ENCODE results near the gene ZNF174.

Gene ZNF174

GRCh38 chr16:3443108-3444031, 42.4 kb downstream of the ZNF174 start, which contains the start of the genes NAA60 and ZNF597:
TSS of gene NAA60 (plus strand) at chr16:3443680. CDS start at chr16:3476228, 32,548 bp downstream.
TSS of gene ZNF597 (minus strand) at chr16:3443504. CDS start at chr16:3443153, 351 bp downstream.
- peak in 48 of 51 donors; percentile 6 to 88 (median 73) for DNase-seq

- DNase-seq: peak in 1 of 51 donors; percentile 34
These were observed 43.0 kb downstream of the ZNF174 start for GRCh38 chr16:3444032-3444388.

- DNase-seq: no peak
These were observed 53.1 kb downstream of the ZNF174 start for GRCh38 chr16:3454093-3454492.

DNA sequence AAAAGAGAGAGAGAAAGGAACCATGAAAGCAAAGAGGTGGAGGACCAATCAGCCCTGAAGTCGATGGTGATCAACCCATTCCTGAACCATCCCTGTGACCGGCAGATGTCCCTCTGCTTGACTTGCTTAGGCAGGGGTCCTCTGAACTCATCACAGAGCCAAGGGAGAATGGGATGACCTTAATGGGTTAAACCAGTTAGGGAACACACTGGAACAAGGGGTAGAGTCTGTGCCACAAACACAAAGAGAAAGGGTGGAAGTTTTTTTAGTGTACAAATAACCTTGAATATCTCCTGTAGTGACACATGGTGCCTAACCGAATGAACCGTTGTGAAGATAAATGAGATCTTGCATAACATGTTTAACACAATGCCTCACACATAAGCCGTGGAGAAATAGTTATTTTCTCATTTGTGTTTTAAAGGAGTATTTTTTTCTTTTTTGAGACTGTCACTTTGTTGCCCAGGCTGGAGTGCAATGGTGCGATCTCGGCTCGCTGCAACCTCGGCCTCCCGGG, 53.7 kb downstream of the ZNF174 start:
- no peak for DNase-seq

GRCh38 chr16:3457434-3458252, 56.6 kb downstream of the ZNF174 start:
- DNase-seq: peak; percentile 56 to 98 (median 89)

DNA sequence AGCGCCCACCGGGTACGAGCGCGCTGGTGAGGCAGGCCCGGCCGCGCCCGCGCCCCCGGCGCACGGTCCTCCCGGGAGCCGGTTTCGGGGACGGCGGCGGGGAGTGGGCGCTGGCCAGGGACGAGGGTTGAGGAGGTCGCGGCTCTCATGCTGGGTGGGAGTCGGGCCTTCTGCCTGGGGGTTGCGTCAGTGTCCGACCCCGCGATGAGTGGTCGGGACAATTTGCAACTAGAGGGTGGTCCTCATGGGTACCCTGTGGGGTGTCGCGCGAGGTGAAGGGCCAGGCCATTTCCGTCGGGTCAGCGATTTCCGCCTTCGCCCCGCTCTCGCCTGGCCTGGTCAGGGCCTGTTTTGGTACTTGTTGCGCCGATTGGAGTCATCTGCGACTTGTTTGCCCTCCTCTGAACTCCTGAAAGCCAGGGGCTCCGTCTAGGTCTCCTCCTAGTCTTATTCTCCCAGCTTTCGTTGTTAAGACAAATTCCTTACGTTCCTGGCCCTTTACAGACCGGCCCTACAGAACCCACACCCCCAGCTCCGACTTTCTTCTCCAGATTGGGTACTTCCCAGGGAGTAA, 57.4 kb downstream of the ZNF174 start:
- peak in 10 of 51 donors; percentile 23 to 60 (median 46) for DNase-seq

DNA sequence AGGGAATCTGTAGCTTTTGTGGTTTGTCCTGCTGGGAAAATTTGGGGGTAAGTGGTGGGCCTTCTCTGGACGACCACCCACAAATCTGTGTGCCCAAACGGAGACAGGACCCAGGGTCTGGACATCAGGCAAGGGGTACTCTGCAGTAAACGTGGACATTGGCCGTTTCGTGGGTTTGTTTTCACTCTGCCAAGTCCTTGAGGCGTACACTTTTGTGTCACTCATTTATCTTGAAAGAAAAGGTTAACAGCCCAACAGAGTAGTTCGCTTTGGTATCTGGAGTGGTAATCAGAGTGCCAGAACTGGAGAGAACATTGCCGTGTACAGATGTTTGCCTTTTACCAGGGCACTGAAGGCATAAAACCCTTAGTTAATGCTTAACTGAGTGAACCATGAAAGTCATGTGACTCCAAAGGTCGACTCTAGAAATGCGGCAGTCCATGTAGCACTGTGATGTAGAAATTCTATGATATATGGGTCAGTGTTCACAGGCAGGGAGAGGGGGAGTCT, 57.9 kb downstream of the ZNF174 start:
- DNase-seq: peak in 2 of 51 donors; percentile 22 to 52
